Keratinocyte (primary cell): Measurements from ENCODE around the gene TARDBP. TPM values are rescaled to one million over a fixed set of nuclear protein-coding genes. Genes with fewer than 3 reads are reported as not detected.

Experiments used
- DNase-seq: peaks from one replicate; pipeline ENCODE4 v3.0.0-alpha.2; 2011; ENCODE audit warnings: low read depth, missing footprints, low spot score
- FAIRE-seq: peaks from 2 replicates; lab custom pipeline; 2011; peaks lifted over from hg19 to GRCh38; lab: Jason Lieb, UNC
- H2AFZ ChIP-seq: 2 replicates; pipeline ENCODE4 v1.6.0; 2012; ENCODE audit warnings: low read length, control low read depth, inconsistent platforms; ENCODE audit not compliant: control insufficient read depth
- H3K27ac ChIP-seq: 2 replicates; pipeline ENCODE4 v1.5.1; 2011; ENCODE audit warnings: low read length; ENCODE audit not compliant: control insufficient read depth, insufficient read depth
- H3K27me3 ChIP-seq: 3 replicates; pipeline ENCODE4 v1.6.0; 2011; ENCODE audit warnings: low read length; ENCODE audit not compliant: control insufficient read depth, insufficient read depth; ENCODE audit errors: extremely low read depth
- H3K36me3 ChIP-seq, 2 experiments: 2 replicates in 1 of 2; 3 replicates in 1 of 2; pipeline ENCODE4 v1.5.1; 2011; ENCODE audit warnings: low read length in 2 of 2, mild to moderate bottlenecking in 1 of 2; ENCODE audit not compliant: control insufficient read depth in 2 of 2, insufficient read depth in 2 of 2; ENCODE audit errors: extremely low read depth in 1 of 2
- H3K4me1 ChIP-seq: 3 replicates; pipeline ENCODE4 v1.5.1; 2011; ENCODE audit warnings: low read length; ENCODE audit not compliant: control insufficient read depth, insufficient read depth; ENCODE audit errors: extremely low read depth
- H3K4me2 ChIP-seq: 3 replicates; pipeline ENCODE4 v1.6.0; 2011; ENCODE audit warnings: low read depth, low read length; ENCODE audit not compliant: control insufficient read depth, insufficient read depth; ENCODE audit errors: extremely low read depth
- H3K4me3 ChIP-seq, 3 experiments: fragments of 200-600 bp in 1 of 3; sonication (generic) in 1 of 3; 2 replicates in 2 of 3; 3 replicates in 1 of 3; pipeline ENCODE4 v1.5.1; 2011 to 2016; ENCODE audit warnings: low read length in 3 of 3, mild to moderate bottlenecking in 3 of 3, control low read depth in 2 of 3, inconsistent platforms in 1 of 3, low read depth in 1 of 3, mixed read lengths in 1 of 3, mixed run types in 1 of 3, moderate library complexity in 1 of 3; ENCODE audit not compliant: control insufficient read depth in 2 of 3, insufficient read depth in 2 of 3; ENCODE audit errors: extremely low read depth in 1 of 3
- H3K79me2 ChIP-seq: 2 replicates; pipeline ENCODE4 v1.6.0; 2012; ENCODE audit warnings: low read length; ENCODE audit not compliant: control insufficient read depth, insufficient read depth
- H3K9ac ChIP-seq: 3 replicates; pipeline ENCODE4 v1.6.0; 2011; ENCODE audit warnings: low read length; ENCODE audit not compliant: control insufficient read depth, insufficient read depth; ENCODE audit errors: extremely low read depth
- H3K9me1 ChIP-seq: 3 replicates; pipeline ENCODE4 v1.6.0; 2011; ENCODE audit warnings: low read length; ENCODE audit not compliant: control insufficient read depth, insufficient read depth; ENCODE audit errors: extremely low read depth
- H3K9me3 ChIP-seq: 2 replicates; pipeline ENCODE4 v1.5.1; 2012; ENCODE audit warnings: low read depth, low read length; ENCODE audit not compliant: control insufficient read depth
- H4K20me1 ChIP-seq: 3 replicates; pipeline ENCODE4 v1.6.0; 2011; ENCODE audit warnings: low read length; ENCODE audit not compliant: control insufficient read depth, insufficient read depth; ENCODE audit errors: extremely low read depth
- CTCF ChIP-seq, 3 experiments: IDR thresholded peaks in 1 of 3; conservative IDR thresholded peaks in 1 of 3; optimal IDR thresholded peaks in 1 of 3; 2 replicates in 2 of 3; 3 replicates in 1 of 3; pipeline versions ENCODE3 to v1.5.1; 2011; ENCODE audit warnings: low read length in 3 of 3, mild to moderate bottlenecking in 3 of 3, moderate library complexity in 2 of 3, control low read depth in 1 of 3, inconsistent platforms in 1 of 3; ENCODE audit not compliant: insufficient read depth in 2 of 3; ENCODE audit errors: extremely low read depth in 1 of 3
- EZH2 ChIP-seq: IDR thresholded peaks from one replicate; pipeline ENCODE4 v1.6.1; 2012; ENCODE audit warnings: inconsistent platforms, mild to moderate bottlenecking, low read length, moderate library complexity
- dilution Hi-C: fragments of 300-500 bp; cut with MboI; formaldehyde crosslinking; loops from one replicate; pipeline ENCODE4 v1.7.0; 2020; ENCODE audit warnings: low sequenced_read_pairs; ENCODE audit not compliant: extremely low pct_ligation_motif_present
- polyA plus RNA-seq, 5 experiments: library from polyadenylated mRNA; depleted of rRNA in 3 of 5; stranded (reverse) in 3 of 5; stranded (forward) in 1 of 5; unstranded in 1 of 5; fragments of >200 nt; gene quantifications; 1 replicate in 1 of 5; 2 replicates in 3 of 5; 3 replicates in 1 of 5; pipeline versions ENCODE4 v1.2.1 to v1.2.3, GENCODE V29; 2011 to 2012; ENCODE audit warnings: missing spikeins in 2 of 5, low read depth in 1 of 5, low replicate concordance in 1 of 5

Gene TARDBP
- polyA plus RNA-seq, 1 donor (not counting 4 experiments of a cell fraction or from before 2014, with no cell fraction given) = 177 TPM

DNA sequence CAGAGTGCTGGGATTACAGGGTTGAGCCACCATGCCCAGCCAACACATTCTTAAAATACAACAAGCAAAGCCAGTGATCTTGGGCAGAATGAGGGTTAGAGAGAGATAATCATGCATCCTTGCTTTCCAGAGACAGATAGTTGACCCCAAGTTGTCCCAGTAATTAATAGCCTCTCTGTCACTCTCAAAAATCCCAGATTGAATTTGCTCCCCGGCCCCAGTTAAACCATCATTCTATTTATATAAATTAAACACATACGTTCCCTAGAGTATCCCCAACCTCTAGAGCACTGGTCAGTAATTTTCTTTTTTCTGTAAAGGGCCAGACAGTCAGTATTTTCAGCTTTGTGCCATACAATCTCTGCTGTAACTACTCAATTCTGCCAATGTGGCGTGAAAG is 16.4 kb upstream of the TARDBP start:
- H4K20me1 ChIP-seq = no peaks in the 10 kb centered on the region
- no peak overlapping the region for H3K27ac ChIP-seq
- no peak overlapping the region for H2AFZ ChIP-seq
- H3K4me2 ChIP-seq = no peak overlapping the region
- H3K4me1 ChIP-seq = no peaks in the 10 kb centered on the region
- no peaks in the 10 kb centered on the region for H3K79me2 ChIP-seq
- dilution Hi-C loops = no loop called here
- no peaks in the 10 kb centered on the region for H3K9me1 ChIP-seq
- no peaks in the 10 kb centered on the region for H3K36me3 ChIP-seq
- DNase-seq (no peak), FAIRE-seq (no peak)
- H3K9me3 ChIP-seq = no peaks in the 10 kb centered on the region
- TF ChIP-seq EZH2 (no peak), CTCF (optimal IDR thresholded peaks at IDR 0.05 in 1 of 3, IDR thresholded peaks at IDR 0.05 in 1 of 3, conservative IDR thresholded peaks at IDR 0.05 in 1 of 3; ENCODE audit: extremely low read depth in 1 of 3, insufficient read depth in 2 of 3, low read length in 3 of 3) (no peak)
- H3K27me3 ChIP-seq = no peaks in the 10 kb centered on the region
- no peak overlapping the region for H3K9ac ChIP-seq
- no peak overlapping the region for H3K4me3 ChIP-seq

DNA sequence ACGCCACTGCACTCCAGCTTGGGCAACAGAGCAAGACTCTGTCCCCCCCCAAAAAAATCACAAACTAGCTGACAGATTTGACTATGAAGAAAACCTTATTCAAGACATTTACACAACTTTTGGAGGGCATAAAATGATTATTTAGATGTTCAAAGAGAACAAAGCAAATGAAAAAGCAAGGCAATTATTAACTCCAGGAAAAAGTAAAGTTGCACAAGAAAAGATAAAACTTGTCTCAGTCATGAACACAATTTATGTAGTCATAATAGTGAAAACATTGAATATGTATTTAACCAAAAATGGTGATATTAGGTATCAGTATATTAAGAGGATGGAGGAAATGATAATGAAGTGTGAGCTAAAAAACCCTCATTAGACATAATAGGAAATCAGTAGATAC is 11.9 kb upstream of the TARDBP start:
- H2AFZ ChIP-seq = no peak overlapping the region
- no peaks in the 10 kb centered on the region for H3K27me3 ChIP-seq
- no peak for DNase-seq
- H4K20me1 ChIP-seq = no peaks in the 10 kb centered on the region
- H3K9ac ChIP-seq = no peak overlapping the region
- no peaks in the 10 kb centered on the region for H3K36me3 ChIP-seq
- no peaks in the 10 kb centered on the region for H3K9me3 ChIP-seq
- dilution Hi-C loops = no loop called here
- FAIRE-seq = no peak
- TF ChIP-seq CTCF (optimal IDR thresholded peaks at IDR 0.05 in 1 of 3, IDR thresholded peaks at IDR 0.05 in 1 of 3, conservative IDR thresholded peaks at IDR 0.05 in 1 of 3; ENCODE audit: extremely low read depth in 1 of 3, insufficient read depth in 2 of 3, low read length in 3 of 3) = no peak
- H3K79me2 ChIP-seq = no peaks in the 10 kb centered on the region
- no peaks in the 10 kb centered on the region for H3K9me1 ChIP-seq
- no peak overlapping the region for H3K4me3 ChIP-seq
- no peak overlapping the region for H3K4me2 ChIP-seq
- no peak overlapping the region for H3K27ac ChIP-seq
- no peaks in the 10 kb centered on the region for H3K4me1 ChIP-seq
